HT1080 (cell line): ENCODE data around the gene ZNF471. TPM values are rescaled to one million over a fixed set of nuclear protein-coding genes. Genes with fewer than 3 reads are reported as not detected.
A peak's percentile ranks its signal among the peaks of the same experiment; 100 is the strongest.

Experiments
- DNase-seq: peaks from one replicate; pipeline ENCODE4 v3.0.0-alpha.2; 2015; ENCODE audit warnings: low read depth
- polyA plus RNA-seq, 2 experiments: library from polyadenylated mRNA; depleted of rRNA; stranded (reverse); fragments of >200 nt; gene quantifications; 2 replicates each; pipeline ENCODE4 v1.2.3, GENCODE V29; 2015
- total RNA-seq: library from RNA; depleted of rRNA; stranded (reverse); fragments of >200 nt; shearing (Covaris generic); gene quantifications from 2 replicates; pipeline ENCODE4 v1.2.3, GENCODE V29; 2014; rRNA removed

Gene ZNF471
- total RNA-seq: not detected in 2 replicates
- polyA plus RNA-seq (2015; cell fraction: cytosol; rRNA removed): not detected in 2 replicates
- not detected in 2 replicates for polyA plus RNA-seq (2015; cell fraction: nucleus; rRNA removed)

GRCh38 chr19:56507446-56508289 is at the start of gene ZNF471:
Gene ZNF471, plus strand, starts transcription at chr19:56507855. Its CDS starts 3,717 bp downstream, at chr19:56511572.
- no peak for DNase-seq

GRCh38 chr19:56474308-56474707 is 33.3 kb upstream of the ZNF471 start:
- DNase-seq: no peak

GRCh38 chr19:56476093-56476492 is 31.6 kb upstream of the ZNF471 start:
- DNase-seq: no peak

- DNase-seq: no peak
Observed at GRCh38 chr19:56476651-56477428, 30.8 kb upstream of the ZNF471 start, which contains the start of gene ZNF667. Gene ZNF667, minus strand, starts transcription at chr19:56477345. Its CDS starts 14,975 bp downstream, at chr19:56462370.

- peak; percentile 1 for DNase-seq
Observed at GRCh38 chr19:56477429-56478338, 30.0 kb upstream of the ZNF471 start.

- DNase-seq: no peak
Observed at GRCh38 chr19:56491399-56491798, 16.3 kb upstream of the ZNF471 start.

GRCh38 chr19:56504581-56504980 is 3.1 kb upstream of the ZNF471 start:
- DNase-seq: no peak

GRCh38 chr19:56508290-56508778 is 679 bp downstream of the ZNF471 start:
- no peak for DNase-seq

- no peak for DNase-seq
Observed at GRCh38 chr19:56525214-56525860, 17.7 kb downstream of the ZNF471 start.

- no peak for DNase-seq
Observed at GRCh38 chr19:56537442-56537841, 29.8 kb downstream of the ZNF471 start.

GRCh38 chr19:56538254-56538760 is 30.7 kb downstream of the ZNF471 start:
- DNase-seq: no peak

- DNase-seq: no peak
Observed at GRCh38 chr19:56538761-56539263, 31.2 kb downstream of the ZNF471 start, which contains the start of gene ZFP28. Gene ZFP28, plus strand, starts transcription at chr19:56538948. Its CDS starts 71 bp downstream, at chr19:56539019.

- DNase-seq: no peak
Observed at GRCh38 chr19:56543776-56544175, 36.1 kb downstream of the ZNF471 start.

GRCh38 chr19:56547535-56547934 is 39.9 kb downstream of the ZNF471 start:
- no peak for DNase-seq

- DNase-seq: no peak
Observed at GRCh38 chr19:56554272-56554869, 46.7 kb downstream of the ZNF471 start.

- no peak for DNase-seq
Observed at GRCh38 chr19:56562766-56563165, 55.1 kb downstream of the ZNF471 start.

- DNase-seq: no peak
Observed at GRCh38 chr19:56566904-56567273, 59.2 kb downstream of the ZNF471 start.

GRCh38 chr19:56567274-56568120 is 59.8 kb downstream of the ZNF471 start, which contains the start of gene ZNF470:
Gene ZNF470, plus strand, starts transcription at chr19:56567468. Its CDS starts 2,844 bp downstream, at chr19:56570312.
- DNase-seq: peak; percentile 66
